HCT116 (cell line): Measurements from ENCODE around the gene ARF5. TPM values are rescaled to one million over a fixed set of nuclear protein-coding genes. Genes with fewer than 3 reads are reported as not detected.

ENCODE experiments used
- ATAC-seq: fragments of 200-7000 bp; cut with Tn5 transposase; 2 replicates; pipeline ENCODE4 v1.9.1; 2020; ENCODE audit warnings: mild to moderate bottlenecking, moderate library complexity
- BruUV-seq: library from RNA; stranded (reverse); fragments of 400-500 nt; replicated peaks from 2 replicates; lab custom pipeline; 2021; lab: Mats Ljungman, UMichigan
- CTCF ChIA-PET: fragments of 300-600 bp; sonication (Branson Sonifier 250); formaldehyde crosslinking; loops from one replicate; lab custom pipeline; 2021; ENCODE audit warnings: antibody characterized with exemption; lab: Charles Lee
- POLR2A ChIA-PET: fragments of 300-600, 350-600 bp; sonication (Branson Sonifier 250); formaldehyde crosslinking; loops from one replicate; lab custom pipeline; 2021; ENCODE audit warnings: antibody characterized with exemption; lab: Charles Lee
- RAD21 ChIA-PET, 2 experiments: fragments of 300-600 bp; sonication (Branson Sonifier 250); formaldehyde crosslinking; loops; one replicate each; lab custom pipeline; 2023; ENCODE audit warnings: low total read pairs in 2 of 2; ENCODE audit not compliant: uncharacterized antibody in 2 of 2, unreplicated experiment in 2 of 2, low non-redundant PET in 1 of 2; lab: Charles Lee
- DNase-seq: peaks from one replicate; pipeline ENCODE4 v3.0.0-alpha.2; 2010; ENCODE audit warnings: low read depth, low spot score
- H2AFZ ChIP-seq: fragments of 200-600 bp; shearing (Covaris generic), sonication (generic); 2 replicates; pipeline ENCODE4 v1.6.1; 2017; ENCODE audit warnings: low read depth, mixed run types, mixed read lengths, antibody characterized with exemption, low read length; ENCODE audit not compliant: poor library complexity, severe bottlenecking
- H3K27ac ChIP-seq: 2 replicates; pipeline ENCODE4 v1.5.1; 2012; ENCODE audit warnings: low read depth, low read length
- H3K27me3 ChIP-seq: fragments of 200-600 bp; sonication (generic); 2 replicates; pipeline ENCODE4 v1.6.1; 2016; ENCODE audit warnings: mixed run types, low read length, mixed read lengths; ENCODE audit not compliant: insufficient read depth
- H3K36me3 ChIP-seq, 2 experiments: fragments of 200-500 bp in 1 of 2; fragments of 200-600 bp in 1 of 2; sonication (Bioruptor generic) in 1 of 2; sonication (generic) in 1 of 2; 2 replicates each; pipeline versions ENCODE4 v1.5.1 to v1.6.1; 2014 to 2016; ENCODE audit warnings: low read length in 2 of 2, inconsistent platforms in 1 of 2, mixed read lengths in 1 of 2, mixed run types in 1 of 2; ENCODE audit not compliant: insufficient read depth in 2 of 2, control insufficient read depth in 1 of 2
- H3K4me1 ChIP-seq, 2 experiments: fragments of 200-600 bp in 1 of 2; sonication (generic) in 1 of 2; 2 replicates each; pipeline versions ENCODE4 v1.5.1 to v1.6.1; 2012 to 2017; ENCODE audit warnings: low read length in 2 of 2, inconsistent platforms in 1 of 2, mild to moderate bottlenecking in 1 of 2, mixed read lengths in 1 of 2, mixed run types in 1 of 2, moderate library complexity in 1 of 2; ENCODE audit not compliant: insufficient read depth in 2 of 2, control insufficient read depth in 1 of 2
- H3K4me2 ChIP-seq: fragments of 200-600 bp; sonication (generic); 2 replicates; pipeline ENCODE4 v1.6.1; 2017; ENCODE audit warnings: mixed run types, low read length, mixed read lengths
- H3K4me3 ChIP-seq, 2 experiments: fragments of 200-600 bp in 1 of 2; sonication (generic) in 1 of 2; replicated peaks in 1 of 2; 2 replicates each; pipeline ENCODE4 v1.5.1; 2011 to 2016; ENCODE audit warnings: low read length in 2 of 2, control low read depth in 1 of 2, low read depth in 1 of 2, mild to moderate bottlenecking in 1 of 2, mixed read lengths in 1 of 2, mixed run types in 1 of 2
- H3K79me2 ChIP-seq: fragments of 200-600 bp; sonication (generic); 2 replicates; pipeline ENCODE4 v1.6.1; 2017; ENCODE audit warnings: mild to moderate bottlenecking, mixed run types, low read length, moderate library complexity, mixed read lengths; ENCODE audit not compliant: insufficient read depth
- H3K9ac ChIP-seq: fragments of 200-600 bp; sonication (generic); 2 replicates; pipeline ENCODE4 v1.6.1; 2016; ENCODE audit warnings: low read length, mixed read lengths
- H3K9me2 ChIP-seq: fragments of 200-600 bp; sonication (generic), shearing (Covaris generic); 2 replicates; pipeline ENCODE4 v1.6.1; 2017; ENCODE audit warnings: mixed run types, mild to moderate bottlenecking, moderate library complexity; ENCODE audit not compliant: insufficient read depth
- H3K9me3 ChIP-seq, 2 experiments: fragments of 200-500 bp in 1 of 2; fragments of 200-600 bp in 1 of 2; sonication (Bioruptor generic) in 1 of 2; sonication (generic) in 1 of 2; 2 replicates each; pipeline ENCODE4 v1.6.1; 2014 to 2017; ENCODE audit warnings: low read length in 2 of 2, mixed read lengths in 2 of 2, inconsistent platforms in 1 of 2, low read depth in 1 of 2, mild to moderate bottlenecking in 1 of 2, mixed run types in 1 of 2, moderate library complexity in 1 of 2; ENCODE audit not compliant: control insufficient read depth in 1 of 2, insufficient read depth in 1 of 2
- H4K20me1 ChIP-seq: fragments of 200-600 bp; sonication (generic), shearing (Covaris generic); 2 replicates; pipeline ENCODE4 v1.6.1; 2017; ENCODE audit warnings: mixed run types, mild to moderate bottlenecking, moderate library complexity; ENCODE audit not compliant: insufficient read depth
- RAD21 ChIP-seq: IDR thresholded peaks from 2 replicates; pipeline ENCODE4 v1.6.1; 2012; ENCODE audit warnings: low read depth, mild to moderate bottlenecking
- SIN3A ChIP-seq: IDR thresholded peaks from 2 replicates; pipeline ENCODE4 v1.6.1; 2012; ENCODE audit warnings: low read depth
- ZBTB33 ChIP-seq: IDR thresholded peaks from 2 replicates; pipeline ENCODE4 v1.6.1; 2011; ENCODE audit warnings: mild to moderate bottlenecking, low read length, moderate library complexity; ENCODE audit not compliant: insufficient replicate concordance; ENCODE audit errors: extremely low read depth
- ZNF274 ChIP-seq: fragments of 200-500 bp; sonication (Bioruptor generic); IDR thresholded peaks from 2 replicates; pipeline ENCODE4 v1.6.1; 2014; ENCODE audit warnings: mild to moderate bottlenecking, low read depth, low read length, inconsistent platforms
- intact Hi-C: fragments of 100-400 bp; cut with micrococcal nuclease; formaldehyde crosslinking; loops from 2 replicates; pipeline ENCODE4 v1.10.0; 2022
- total RNA-seq: library from RNA; stranded (reverse); gene quantifications from one replicate; pipeline ENCODE4 v1.2.1, GENCODE V29; 2021; ENCODE audit not compliant: unreplicated experiment
- TF ChIP-seq, protein P1 (sequence below), 3 experiments: fragments of 200-600 bp in 1 of 3; sonication (generic) in 1 of 3; IDR thresholded peaks in 2 of 3; conservative IDR thresholded peaks in 1 of 3; 2 replicates each; pipeline ENCODE4 v1.5.1; 2012 to 2017; ENCODE audit warnings: low read depth in 2 of 3, low read length in 2 of 3, antibody characterized with exemption in 1 of 3, borderline replicate concordance in 1 of 3, control low read depth in 1 of 3, mild to moderate bottlenecking in 1 of 3, mixed read lengths in 1 of 3, mixed run types in 1 of 3, moderate library complexity in 1 of 3; ENCODE audit not compliant: insufficient read depth in 1 of 3

Gene ARF5
- total RNA-seq, 1 experiment from 2014 or later = 204 TPM

GRCh38 chr7:127629268-127629854 lies 41.1 kb downstream of the ARF5 start:
- Histone ChIP-seq H3K4me1 (peaks cover 2 to 9% of the 10 kb centered on the region in 2 experiments; a peak in 2 of 4 replicates), H4K20me1 (no peaks in the 10 kb centered on the region), H3K9me3 (no peaks in the 10 kb centered on the region), H3K79me2 (no peaks in the 10 kb centered on the region), H3K4me2 (peak overlapping the region; percentile 50), H3K36me3 (no peaks in the 10 kb centered on the region), H3K4me3 (no peak overlapping the region), H3K9ac (no peak overlapping the region), H3K27me3 (no peaks in the 10 kb centered on the region; the same call in 1 of the 2 replicates), H3K27ac (no peak overlapping the region), H3K9me2 (no peaks in the 10 kb centered on the region), H2AFZ (peak overlapping the region; percentile 83)
- no TSS peak for BruUV-seq
- intact Hi-C loops = loop anchor here (2.0 kb wide), 1 partner anchor 31 kb away; no protein-coding TSS in a partner anchor
- DNase-seq (peak; percentile 50), ATAC-seq (peak; percentile 97)
- POLR2A ChIA-PET = interaction anchor here (0.7 kb wide), 1 partner anchor 224 kb away, joined by 7 read pairs; no protein-coding TSS in a partner anchor
- CTCF ChIA-PET = interaction anchor here (0.7 to 2.0 kb wide), 14 partner anchors 9 to 758 kb away, joined by 3 to 17 read pairs (median 3); partner anchors contain the start of genes GCC1 and PAX4
- TF ChIP-seq ZNF274 = no peak
- TF ChIP-seq, protein P1, sequence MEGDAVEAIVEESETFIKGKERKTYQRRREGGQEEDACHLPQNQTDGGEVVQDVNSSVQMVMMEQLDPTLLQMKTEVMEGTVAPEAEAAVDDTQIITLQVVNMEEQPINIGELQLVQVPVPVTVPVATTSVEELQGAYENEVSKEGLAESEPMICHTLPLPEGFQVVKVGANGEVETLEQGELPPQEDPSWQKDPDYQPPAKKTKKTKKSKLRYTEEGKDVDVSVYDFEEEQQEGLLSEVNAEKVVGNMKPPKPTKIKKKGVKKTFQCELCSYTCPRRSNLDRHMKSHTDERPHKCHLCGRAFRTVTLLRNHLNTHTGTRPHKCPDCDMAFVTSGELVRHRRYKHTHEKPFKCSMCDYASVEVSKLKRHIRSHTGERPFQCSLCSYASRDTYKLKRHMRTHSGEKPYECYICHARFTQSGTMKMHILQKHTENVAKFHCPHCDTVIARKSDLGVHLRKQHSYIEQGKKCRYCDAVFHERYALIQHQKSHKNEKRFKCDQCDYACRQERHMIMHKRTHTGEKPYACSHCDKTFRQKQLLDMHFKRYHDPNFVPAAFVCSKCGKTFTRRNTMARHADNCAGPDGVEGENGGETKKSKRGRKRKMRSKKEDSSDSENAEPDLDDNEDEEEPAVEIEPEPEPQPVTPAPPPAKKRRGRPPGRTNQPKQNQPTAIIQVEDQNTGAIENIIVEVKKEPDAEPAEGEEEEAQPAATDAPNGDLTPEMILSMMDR (IDR thresholded peaks at IDR 0.05 in 2 of 3, conservative IDR thresholded peaks at IDR 0.05 in 1 of 3; ENCODE audit: borderline replicate concordance in 1 of 3, insufficient read depth in 1 of 3, low read depth in 2 of 3, low read length in 2 of 3) = peak; percentile 72 to 95 (median 85); a peak in 5 of 6 replicates
- TF ChIP-seq RAD21 = peak; percentile 66
- RAD21 ChIA-PET = no interaction called here

- H3K9me2 ChIP-seq = no peaks in the 10 kb centered on the region
- H3K4me2 ChIP-seq = no peak overlapping the region
- ChIA-PET POLR2A (no interaction called here), RAD21 (no interaction called here), CTCF (no interaction called here)
- no peaks in the 10 kb centered on the region for H3K36me3 ChIP-seq
- no peaks in the 10 kb centered on the region for H3K79me2 ChIP-seq
- H2AFZ ChIP-seq = no peak overlapping the region
- no peaks in the 10 kb centered on the region for H4K20me1 ChIP-seq
- H3K27me3 ChIP-seq = no peaks in the 10 kb centered on the region
- H3K27ac ChIP-seq = no peak overlapping the region
- no peak overlapping the region for H3K9ac ChIP-seq
- DNase-seq (no peak), ATAC-seq (no peak)
- H3K4me1 ChIP-seq = peaks cover 2 to 17% of the 10 kb centered on the region in 2 experiments; a peak in 2 of 4 replicates
- H3K9me3 ChIP-seq = no peaks in the 10 kb centered on the region
- no peak for TF ChIP-seq SIN3A
- TF ChIP-seq ZBTB33 = no peak
- BruUV-seq = no TSS peak
- intact Hi-C loops = no loop called here
- H3K4me3 ChIP-seq = no peak overlapping the region
Observed at GRCh38 chr7:127632276-127632910, 44.2 kb downstream of the ARF5 start.
